NOMO-1 (cell line): ENCODE measurements around the gene AP1M2.
"Not testable (repeated sequence)": the region's sequence is repeated elsewhere in the genome, so short reads cannot be mapped to it uniquely, and the experiment has no call there.

Experiments used
- DNase-seq, 2 experiments: peaks; one replicate each; lab custom pipeline; 2025; ENCODE audit not compliant: unreplicated experiment in 2 of 2; lab: John Stamatoyannopoulos, UW

AP1M2 gene

GRCh38 chr19:10543420-10544241 is 43.5 kb downstream of the AP1M2 start, which contains the start of gene ATG4D:
ATG4D (plus strand) TSS chr19:10543904; CDS start chr19:10544091, 187 bp downstream.
- peak; percentile 56 to 60 for DNase-seq

DNA sequence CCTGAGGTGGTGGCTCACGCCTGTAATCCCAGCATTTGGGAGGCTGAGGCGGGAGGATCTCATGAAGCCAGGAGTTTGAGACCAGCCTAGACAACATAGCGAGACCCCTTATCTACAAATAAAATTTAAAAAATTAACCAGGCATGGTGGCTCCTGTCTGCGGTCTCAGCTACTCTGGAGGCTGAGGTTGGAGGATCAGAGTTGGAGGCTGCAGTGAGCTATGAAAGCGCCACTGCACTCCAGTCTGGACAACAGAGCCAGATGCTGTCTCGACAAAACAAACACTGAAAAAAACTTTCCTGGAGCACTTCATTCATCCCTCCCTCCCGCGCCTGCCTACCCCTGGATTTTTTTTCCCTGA is 44.1 kb downstream of the AP1M2 start:
- DNase-seq, result no peak

DNA sequence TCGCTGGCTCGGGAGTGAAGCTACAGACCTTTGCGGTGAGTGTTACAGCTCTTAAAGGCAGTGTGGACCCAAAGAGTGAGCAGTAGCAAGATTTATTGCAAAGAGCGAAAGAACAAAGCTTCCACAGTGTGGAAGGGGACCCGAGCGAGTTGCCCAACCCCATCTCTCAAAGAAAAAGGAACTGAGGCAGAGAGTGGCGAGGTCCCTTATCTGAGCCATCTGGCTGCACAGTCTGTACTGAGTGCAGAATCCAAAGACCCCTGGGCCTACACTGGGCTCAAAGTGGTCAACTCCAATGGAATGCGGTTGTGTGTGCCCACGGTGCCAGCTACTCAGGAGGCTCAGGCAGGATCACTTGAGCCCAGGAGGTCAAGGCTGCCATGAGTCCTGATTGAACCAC is 48.1 kb downstream of the AP1M2 start:
- DNase-seq, result peak; percentile 29 to 55

DNA sequence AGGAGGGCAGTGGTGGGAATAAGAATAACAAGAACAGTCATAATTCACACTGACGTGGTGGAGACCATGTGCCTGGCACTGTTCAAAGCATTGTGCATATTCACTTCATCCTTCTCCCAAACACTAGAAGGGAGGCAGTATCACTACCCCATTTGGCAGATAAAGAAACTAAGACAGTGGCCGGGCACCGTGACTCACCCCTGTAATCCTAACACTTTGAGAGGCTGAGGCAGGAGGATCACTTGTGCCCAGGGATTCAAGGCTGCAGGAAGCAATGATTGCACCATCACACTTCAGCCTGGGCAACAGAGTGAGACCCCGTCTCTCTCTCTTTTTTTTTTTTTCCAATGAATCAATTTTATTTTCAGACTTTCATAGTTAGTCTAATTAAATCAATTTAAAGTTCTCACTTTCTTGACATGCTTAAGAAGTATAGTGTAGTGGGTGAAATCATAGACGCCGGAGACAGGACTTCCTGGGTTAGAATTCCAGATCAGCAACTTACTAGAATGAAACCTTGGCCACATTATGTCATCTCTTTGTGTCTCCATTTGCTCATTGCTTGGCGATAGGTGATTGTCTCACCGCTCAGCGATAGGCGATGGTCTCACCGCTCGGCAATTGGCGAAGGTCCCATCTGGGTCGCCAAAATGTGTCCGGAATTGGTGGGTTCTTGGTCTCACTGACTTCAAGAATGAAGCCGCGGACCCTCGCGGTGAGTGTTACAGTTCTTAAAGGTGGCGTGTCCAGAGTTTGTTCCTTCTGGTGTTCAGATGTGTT is 48.7 kb downstream of the AP1M2 start:
- peak; percentile 23 to 26 for DNase-seq

GRCh38 chr19:10537668-10538067 is 49.4 kb downstream of the AP1M2 start:
- no peak for DNase-seq

- no peak for DNase-seq
These were observed 51.5 kb downstream of the AP1M2 start for GRCh38 chr19:10535613-10536012.

- DNase-seq, result peak in 1 of 2 experiments; percentile 30
These were observed 53.3 kb downstream of the AP1M2 start for GRCh38 chr19:10533646-10534386.

DNA sequence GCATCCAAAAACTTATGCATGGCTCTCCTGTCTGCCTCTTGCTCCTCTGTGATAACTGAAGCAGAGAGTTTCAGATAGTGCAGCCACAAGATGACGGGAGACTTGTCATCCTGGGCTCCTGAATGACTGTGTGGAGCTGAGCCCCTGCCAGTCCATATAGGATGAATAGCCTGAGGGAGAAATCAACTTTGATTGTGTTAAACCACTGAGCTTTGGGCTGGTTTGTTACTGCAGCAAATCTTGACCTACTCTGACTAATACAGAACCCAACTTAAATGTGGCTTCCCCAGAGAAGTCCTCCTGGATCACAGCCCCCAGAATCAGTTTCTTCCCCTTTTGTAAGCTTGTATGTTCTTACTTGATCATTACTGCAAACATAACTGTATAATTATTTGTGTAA is 54.7 kb downstream of the AP1M2 start:
- no peak for DNase-seq

DNA sequence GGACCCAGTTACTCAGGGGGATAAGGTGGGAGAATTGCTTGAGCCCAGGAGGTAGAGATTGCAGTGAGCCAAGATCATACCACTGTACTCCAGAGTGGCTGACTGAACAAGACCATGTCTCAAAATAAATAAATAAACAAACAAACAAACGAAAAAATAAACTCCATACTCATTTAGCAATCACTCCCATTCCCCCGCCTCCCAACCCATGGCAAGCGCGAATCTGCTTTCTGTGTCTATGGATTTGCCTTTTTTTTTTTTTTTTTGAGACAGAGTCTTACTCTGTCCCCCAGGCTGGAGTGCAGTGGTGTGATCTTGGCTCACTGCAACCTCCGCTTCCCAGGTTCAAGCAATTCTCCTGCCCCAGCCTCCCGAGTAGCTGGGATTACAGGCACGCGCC is 60.2 kb downstream of the AP1M2 start:
- not testable (repeated sequence) for DNase-seq

DNA sequence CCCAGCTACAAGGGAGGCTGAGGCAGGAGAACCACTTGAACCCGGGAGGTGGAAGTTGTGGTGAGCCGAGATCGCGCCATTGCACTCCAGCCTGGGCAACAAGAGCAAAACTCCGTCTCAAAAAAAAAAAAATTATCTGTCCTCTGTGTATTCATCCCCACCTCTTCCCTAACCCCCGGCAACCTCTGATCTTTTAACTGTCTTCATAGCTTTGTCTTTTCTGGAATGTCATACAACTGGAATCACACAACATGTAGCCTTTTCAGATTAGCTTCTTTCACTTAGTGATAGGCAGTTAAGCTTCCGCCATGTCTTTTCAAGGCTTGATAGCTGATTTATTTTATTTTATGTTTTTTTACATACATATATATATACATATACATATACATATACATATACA is 61.5 kb downstream of the AP1M2 start:
- DNase-seq, result no peak

DNA sequence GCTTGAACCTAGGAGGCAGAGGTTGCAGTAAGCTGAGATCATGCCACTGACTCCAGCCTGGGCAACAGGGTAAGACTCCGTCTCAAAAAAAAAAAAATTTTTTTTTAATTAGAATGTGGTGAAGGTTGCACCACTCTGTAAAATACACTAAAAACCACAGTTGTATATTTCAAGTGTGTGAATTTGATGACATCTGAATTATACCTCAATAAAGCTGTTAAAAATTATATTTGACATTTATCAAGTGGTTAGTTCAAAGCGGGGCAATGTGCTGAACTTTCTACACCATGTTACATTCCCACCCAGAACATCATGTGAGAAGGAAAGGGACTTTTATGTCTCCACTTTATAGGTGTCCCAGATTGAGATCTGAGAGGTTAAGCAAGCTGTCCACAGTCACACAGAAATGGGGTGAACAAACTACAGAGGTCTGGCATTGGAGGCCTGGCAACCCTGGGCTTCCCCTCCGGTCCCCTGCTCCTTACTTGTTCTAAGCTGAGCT is 63.9 kb downstream of the AP1M2 start:
- DNase-seq, result no peak
